Measurements from ENCODE around the gene SPATA32. TPM values are rescaled to one million over a fixed set of nuclear protein-coding genes. Genes with fewer than 3 reads are reported as not detected.
A peak's percentile ranks its signal among the peaks of the same experiment; 100 is the strongest.

SPATA32 gene
- polyA plus RNA-seq, 2 of the 4 experiments (the other 2 are of a cell fraction), result 0.05 to 0.21 TPM

DNA sequence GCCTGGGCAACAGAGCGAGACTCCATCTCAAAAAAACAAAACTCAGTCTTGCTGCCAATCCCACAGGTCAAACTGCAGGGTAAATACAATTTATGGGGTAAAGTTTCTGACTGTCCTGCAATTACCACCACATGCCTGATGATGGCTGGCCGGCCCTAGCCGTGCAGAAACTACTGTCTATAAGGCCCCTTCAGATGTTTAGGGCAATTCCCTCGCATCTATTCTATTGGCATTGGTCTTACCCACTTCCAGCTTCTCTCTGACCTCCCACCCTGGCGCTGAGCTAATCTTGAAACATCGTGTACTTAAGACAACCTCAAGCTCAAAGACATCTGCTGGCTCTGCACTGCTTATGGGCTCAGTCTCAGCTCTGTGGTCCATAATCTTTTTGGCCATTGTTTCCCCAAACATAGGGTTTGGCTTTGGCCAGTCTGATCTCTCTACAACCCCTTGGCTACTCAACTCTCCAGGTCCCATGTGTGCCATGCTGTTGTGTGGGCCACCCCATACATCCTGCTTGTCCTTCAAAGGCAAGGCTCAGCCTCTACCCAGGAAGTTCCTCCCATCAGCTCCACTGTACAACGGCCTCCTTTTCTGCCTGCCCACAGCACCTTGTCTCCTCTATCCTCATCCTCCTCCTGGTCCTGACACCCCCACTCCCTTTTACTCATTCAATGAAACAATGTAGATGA is 38.3 kb upstream of the SPATA32 start:
- POLR2A ChIA-PET, result interaction anchor here (0.6 to 2.3 kb wide), 2 partner anchors 17 to 25 kb away, joined by 7 to 8 read pairs; partner anchors contain the start of gene MAP3K14

DNA sequence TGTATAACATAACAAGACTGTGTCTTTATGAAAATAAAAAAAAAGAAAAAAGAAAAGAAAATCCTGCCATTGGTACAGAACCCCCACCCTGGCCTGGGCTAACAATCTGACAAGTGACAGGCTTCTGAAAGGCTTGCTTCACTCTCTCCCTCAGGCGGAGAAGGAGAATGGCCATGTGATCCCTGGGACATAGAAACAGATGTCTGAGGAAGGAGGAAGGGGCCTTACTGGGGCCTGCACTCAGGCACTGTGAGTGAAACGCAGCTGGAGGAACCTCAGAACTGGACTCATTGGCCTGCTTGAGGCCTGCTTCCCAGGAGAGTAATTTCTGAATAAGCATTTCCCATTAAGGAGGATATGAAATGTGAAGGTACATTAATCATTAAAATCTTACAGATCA is 37.5 kb upstream of the SPATA32 start:
- ChIA-PET CTCF (interaction anchor here (1.0 to 39.8 kb wide), 7 partner anchors 12 to 91 kb away, joined by 3 to 640 read pairs (median 10); partner anchors contain the start of gene MAP3K14), POLR2A (interaction anchor here (0.6 to 2.3 kb wide), 3 partner anchors 17 to 24 kb away, joined by 3 to 8 read pairs (median 7); partner anchors contain the start of gene MAP3K14)
- ATAC-seq, result peak in 1 of 2 experiments; percentile 18; a peak in 3 of 6 replicates
- H3K4me1 ChIP-seq, result peaks cover 91% of the 10 kb centered on the region
- DNase-seq (ENCODE audit: low read depth in 1 of 2, low spot score in 1 of 2), result no peak
- H3K27ac ChIP-seq, result peak overlapping the region; percentile 48 to 61
- FAIRE-seq, result no peak
- 66% methylated on average over 2 of the region's 2 CpGs for WGBS (ENCODE audit: missing lambda C conversion rate)
- no peaks in the 10 kb centered on the region for H3K9me3 ChIP-seq
- peak overlapping the region; percentile 44 for H3K4me2 ChIP-seq
- no peak overlapping the region for H3K4me3 ChIP-seq
- TF ChIP-seq MAFK (IDR thresholded peaks at IDR 0.05; ENCODE audit: partially characterized antibody), result no peak
- no peak for TF ChIP-seq NFE2L2 (conservative IDR thresholded peaks at IDR 0.05; ENCODE audit: low read length)
- no peak for TF ChIP-seq RAD21 (conservative IDR thresholded peaks at IDR 0.05 in 1 of 2, IDR thresholded peaks at IDR 0.05 in 1 of 2)
- TF ChIP-seq, protein P1, sequence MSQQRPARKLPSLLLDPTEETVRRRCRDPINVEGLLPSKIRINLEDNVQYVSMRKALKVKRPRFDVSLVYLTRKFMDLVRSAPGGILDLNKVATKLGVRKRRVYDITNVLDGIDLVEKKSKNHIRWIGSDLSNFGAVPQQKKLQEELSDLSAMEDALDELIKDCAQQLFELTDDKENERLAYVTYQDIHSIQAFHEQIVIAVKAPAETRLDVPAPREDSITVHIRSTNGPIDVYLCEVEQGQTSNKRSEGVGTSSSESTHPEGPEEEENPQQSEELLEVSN (IDR thresholded peaks at IDR 0.05; ENCODE audit: borderline replicate concordance, low read depth), result no peak
- no peak for TF ChIP-seq ZFP36 (IDR thresholded peaks at IDR 0.05; ENCODE audit: borderline replicate concordance, partially characterized antibody)
- TF ChIP-seq CHD2 (IDR thresholded peaks at IDR 0.05; ENCODE audit: low read length, partially characterized antibody), result no peak
- TF ChIP-seq GATA3 (IDR thresholded peaks at IDR 0.05; ENCODE audit: borderline replicate concordance), result no peak
- TF ChIP-seq FOXS1 (CRISPR knock-in tag; IDR thresholded peaks at IDR 0.05), result no peak
- no peak for TF ChIP-seq TFCP2L1 (CRISPR knock-in tag; IDR thresholded peaks at IDR 0.05)
- TF ChIP-seq PHF8 (IDR thresholded peaks at IDR 0.05; ENCODE audit: borderline replicate concordance, low read depth), result no peak
- TF ChIP-seq, protein P2, sequence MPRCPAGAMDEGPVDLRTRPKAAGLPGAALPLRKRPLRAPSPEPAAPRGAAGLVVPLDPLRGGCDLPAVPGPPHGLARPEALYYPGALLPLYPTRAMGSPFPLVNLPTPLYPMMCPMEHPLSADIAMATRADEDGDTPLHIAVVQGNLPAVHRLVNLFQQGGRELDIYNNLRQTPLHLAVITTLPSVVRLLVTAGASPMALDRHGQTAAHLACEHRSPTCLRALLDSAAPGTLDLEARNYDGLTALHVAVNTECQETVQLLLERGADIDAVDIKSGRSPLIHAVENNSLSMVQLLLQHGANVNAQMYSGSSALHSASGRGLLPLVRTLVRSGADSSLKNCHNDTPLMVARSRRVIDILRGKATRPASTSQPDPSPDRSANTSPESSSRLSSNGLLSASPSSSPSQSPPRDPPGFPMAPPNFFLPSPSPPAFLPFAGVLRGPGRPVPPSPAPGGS (IDR thresholded peaks at IDR 0.05), result no peak
- TF ChIP-seq, protein P3, sequence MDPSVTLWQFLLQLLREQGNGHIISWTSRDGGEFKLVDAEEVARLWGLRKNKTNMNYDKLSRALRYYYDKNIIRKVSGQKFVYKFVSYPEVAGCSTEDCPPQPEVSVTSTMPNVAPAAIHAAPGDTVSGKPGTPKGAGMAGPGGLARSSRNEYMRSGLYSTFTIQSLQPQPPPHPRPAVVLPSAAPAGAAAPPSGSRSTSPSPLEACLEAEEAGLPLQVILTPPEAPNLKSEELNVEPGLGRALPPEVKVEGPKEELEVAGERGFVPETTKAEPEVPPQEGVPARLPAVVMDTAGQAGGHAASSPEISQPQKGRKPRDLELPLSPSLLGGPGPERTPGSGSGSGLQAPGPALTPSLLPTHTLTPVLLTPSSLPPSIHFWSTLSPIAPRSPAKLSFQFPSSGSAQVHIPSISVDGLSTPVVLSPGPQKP (IDR thresholded peaks at IDR 0.05; ENCODE audit: low read depth, low read length), result no peak
- no peak for TF ChIP-seq JUN (IDR thresholded peaks at IDR 0.05)
- no peak for TF ChIP-seq ATOH8 (CRISPR knock-in tag; IDR thresholded peaks at IDR 0.05; ENCODE audit: low read depth)
- no peak for TF ChIP-seq CEBPB (IDR thresholded peaks at IDR 0.05)
- no peak for TF ChIP-seq RNF2 (IDR thresholded peaks at IDR 0.05; ENCODE audit: borderline replicate concordance, low read depth)
- no peak for TF ChIP-seq RARB (CRISPR knock-in tag; IDR thresholded peaks at IDR 0.05)
- no peak for TF ChIP-seq NR3C1 (IDR thresholded peaks at IDR 0.05)
- TF ChIP-seq HES2 (IDR thresholded peaks at IDR 0.05), result no peak
- TF ChIP-seq TP53 (CRISPR knock-in tag; IDR thresholded peaks at IDR 0.05), result no peak

More for the DNA sequence above, 38.3 kb upstream of the SPATA32 start:
- Histone ChIP-seq H3K9me3 (no peaks in the 10 kb centered on the region), H3K4me3 (no peak overlapping the region), H3K4me1 (peaks cover 91% of the 10 kb centered on the region), H3K27ac (peak overlapping the region; percentile 5 to 61; a peak in 4 of 6 replicates), H3K4me2 (peak overlapping the region; percentile 0; the same call in 2 of the 3 replicates)
- FAIRE-seq (no peak), ATAC-seq (peak; percentile 28 to 32; a peak in 5 of 6 replicates), DNase-seq (ENCODE audit: low read depth in 1 of 2, low spot score in 1 of 2) (no peak)
- 87% methylated on average over 7 of the region's 7 CpGs for WGBS (ENCODE audit: missing lambda C conversion rate)
- TF ChIP-seq TP53 (CRISPR knock-in tag; IDR thresholded peaks at IDR 0.05) (0 out of 2 replicates have a peak, but pooled peaks have one; percentile 49), JUN (IDR thresholded peaks at IDR 0.05) (0 out of 5 replicates have a peak, but pooled peaks of 1 of the 2 experiments have one; percentile 30), POLR2AphosphoS2 (conservative IDR thresholded peaks at IDR 0.05; ENCODE audit: low read length) (peak; percentile 62; the same call in 1 of the 2 replicates), HOXA7 (CRISPR knock-in tag; IDR thresholded peaks at IDR 0.05) (peak; percentile 83; the same call in 1 of the 2 replicates)
- TF ChIP-seq, protein P1 (IDR thresholded peaks at IDR 0.05; ENCODE audit: borderline replicate concordance, low read depth), result no peak
- CTCF ChIA-PET, result interaction anchor here (1.0 to 39.8 kb wide), 11 partner anchors 8 to 90 kb away, joined by 3 to 640 read pairs (median 4); partner anchors contain the start of gene MAP3K14
